Liver (tissue), 9 donors: Measurements from ENCODE around the gene ADCY10. TPM values are rescaled to one million over a fixed set of nuclear protein-coding genes. Genes with fewer than 3 reads are reported as not detected.

Source experiments
- DNase-seq: peaks from one replicate; pipeline ENCODE4 v3.0.0-alpha.2; 2017; ENCODE audit warnings: low spot score
- H3K27ac ChIP-seq, 2 donors: one replicate each; pipeline ENCODE4 v1.7.0; 2013; ENCODE audit warnings: inconsistent platforms in 2 of 2, low read length in 2 of 2, control low read depth in 1 of 2, low read depth in 1 of 2, mild to moderate bottlenecking in 1 of 2
- H3K27me3 ChIP-seq, 4 donors: one replicate each; pipeline versions ENCODE4 v1.6.1 to v1.7.0; 2013; ENCODE audit warnings: low read length in 3 of 4, inconsistent platforms in 1 of 4, mild to moderate bottlenecking in 1 of 4, moderate library complexity in 1 of 4; ENCODE audit not compliant: control insufficient read depth in 4 of 4, insufficient read depth in 4 of 4
- H3K36me3 ChIP-seq, 4 donors: one replicate each; pipeline versions ENCODE4 v1.6.1 to v1.7.0; 2013; ENCODE audit warnings: low read length in 3 of 4, mild to moderate bottlenecking in 3 of 4, low read depth in 1 of 4, moderate library complexity in 1 of 4; ENCODE audit not compliant: control insufficient read depth in 4 of 4, insufficient read depth in 3 of 4
- H3K4me1 ChIP-seq, 4 donors: one replicate each; pipeline versions ENCODE4 v1.6.1 to v1.7.0; 2013; ENCODE audit warnings: low read length in 3 of 4, mild to moderate bottlenecking in 3 of 4, moderate library complexity in 1 of 4; ENCODE audit not compliant: control insufficient read depth in 4 of 4, insufficient read depth in 4 of 4
- H3K4me3 ChIP-seq, 3 donors: one replicate each; pipeline versions ENCODE4 v1.6.1 to v1.7.0; 2013; ENCODE audit warnings: low read length in 3 of 3, control low read depth in 1 of 3, low read depth in 1 of 3, mild to moderate bottlenecking in 1 of 3
- H3K9ac ChIP-seq, 2 donors: one replicate each; pipeline ENCODE4 v1.7.0; 2013; ENCODE audit warnings: low read length in 2 of 2, mild to moderate bottlenecking in 2 of 2, moderate library complexity in 2 of 2, control low read depth in 1 of 2, low read depth in 1 of 2
- H3K9me3 ChIP-seq, 4 donors: one replicate each; pipeline versions ENCODE4 v1.6.1 to v1.7.0; 2013; ENCODE audit warnings: low read length in 3 of 4; ENCODE audit not compliant: control insufficient read depth in 4 of 4
- CTCF ChIP-seq: fragments of 150-350 bp; IDR thresholded peaks from 2 replicates; pipeline ENCODE4 v1.5.1; 2017; ENCODE audit warnings: improper control_type of control experiment, low read depth, low read length; ENCODE audit not compliant: missing input control
- EGR1 ChIP-seq, 2 donors: IDR thresholded peaks; 2 replicates each; pipeline ENCODE4 v1.6.1; 2016 to 2018; ENCODE audit warnings: antibody characterized with exemption in 2 of 2, low read depth in 2 of 2
- FOXA1 ChIP-seq: IDR thresholded peaks from 2 replicates; pipeline ENCODE4 v1.6.1; 2016; ENCODE audit warnings: antibody characterized with exemption
- FOXA2 ChIP-seq: IDR thresholded peaks from 2 replicates; pipeline ENCODE4 v1.6.1; 2016; ENCODE audit warnings: antibody characterized with exemption
- GABPA ChIP-seq, 2 donors: IDR thresholded peaks in 1 of 2; conservative IDR thresholded peaks in 1 of 2; 2 replicates each; pipeline ENCODE4 v1.6.1; 2016; ENCODE audit warnings: antibody characterized with exemption in 2 of 2, mild to moderate bottlenecking in 1 of 2, moderate library complexity in 1 of 2
- HNF4A ChIP-seq, 2 donors: conservative IDR thresholded peaks; 2 replicates each; pipeline ENCODE4 v1.6.1; 2016; ENCODE audit warnings: antibody characterized with exemption in 2 of 2, mild to moderate bottlenecking in 2 of 2
- HNF4G ChIP-seq: IDR thresholded peaks from 2 replicates; pipeline ENCODE4 v1.6.1; 2016; ENCODE audit warnings: antibody characterized with exemption
- JUND ChIP-seq, 2 donors: IDR thresholded peaks; 2 replicates each; pipeline ENCODE4 v1.6.1; 2016; ENCODE audit warnings: antibody characterized with exemption in 2 of 2
- NR2F2 ChIP-seq: IDR thresholded peaks from 2 replicates; pipeline ENCODE4 v1.6.1; 2016; ENCODE audit warnings: antibody characterized with exemption
- RAD21 ChIP-seq, 2 donors: IDR thresholded peaks; 2 replicates each; pipeline ENCODE4 v1.6.1; 2016; ENCODE audit warnings: antibody characterized with exemption in 2 of 2, mild to moderate bottlenecking in 2 of 2
- RXRA ChIP-seq, 2 donors: IDR thresholded peaks; 2 replicates each; pipeline ENCODE4 v1.6.1; 2017 to 2018; ENCODE audit warnings: antibody characterized with exemption in 2 of 2, mild to moderate bottlenecking in 1 of 2
- SP1 ChIP-seq: IDR thresholded peaks from 2 replicates; pipeline ENCODE4 v1.6.1; 2018; ENCODE audit warnings: antibody characterized with exemption, mild to moderate bottlenecking
- TAF1 ChIP-seq: conservative IDR thresholded peaks from 2 replicates; pipeline ENCODE4 v1.6.1; 2016; ENCODE audit warnings: antibody characterized with exemption, mild to moderate bottlenecking
- YY1 ChIP-seq: IDR thresholded peaks from 2 replicates; pipeline ENCODE4 v1.6.1; 2016; ENCODE audit warnings: antibody characterized with exemption, mild to moderate bottlenecking
- ZBTB33 ChIP-seq: IDR thresholded peaks from 2 replicates; pipeline ENCODE4 v1.6.1; 2016; ENCODE audit warnings: antibody characterized with exemption
- WGBS: extraction: QIAGEN DNeasy Blood & Tissue Kit; methylation state at CpG from one replicate; pipeline ENCODE4 v1.1.7; 2013; 5-methylcytosine and 5-hydroxymethylcytosine counted together
- polyA plus RNA-seq, 2 donors: library from polyadenylated mRNA; stranded (reverse) in 1 of 2; unstranded in 1 of 2; fragments of 200-250 nt in 1 of 2; fragments of >200 nt in 1 of 2; fragmentation: Nextera tagmentation in 1 of 2; extraction: Ambion mirVana in 1 of 2; gene quantifications; one replicate each; pipeline versions ENCODE4 v1.2.1 to v1.2.3, GENCODE V29; 2013 to 2015
- total RNA-seq, 2 donors: library from RNA; depleted of rRNA; stranded (reverse); fragments of >200 nt; gene quantifications; one replicate each; pipeline ENCODE4 v1.2.3, GENCODE V29; 2014
- TF ChIP-seq, protein P1 (sequence below): IDR thresholded peaks from 2 replicates; pipeline ENCODE4 v1.6.1; 2016; ENCODE audit warnings: antibody characterized with exemption, mild to moderate bottlenecking
- TF ChIP-seq, protein P2 (sequence below): IDR thresholded peaks from 2 replicates; pipeline ENCODE4 v1.6.1; 2016; ENCODE audit warnings: antibody characterized with exemption
- TF ChIP-seq, protein P3 (sequence below): IDR thresholded peaks from 2 replicates; pipeline ENCODE4 v1.6.1; 2016; ENCODE audit warnings: antibody characterized with exemption
- donor health status: healthy.
- donor health status: healthy.
- donor health status: healthy.
- donor health status: healthy.
- donor health status: healthy.

The ADCY10 gene
- 1 to 10 TPM in 1 of 2 donors, under 1 TPM in 1; 0.89 to 4.7 TPM for total RNA-seq
- polyA plus RNA-seq: 1 to 10 TPM; 2.2 to 2.4 TPM

GRCh38 chr1:167913895-167914496 lies at the start of gene ADCY10:
Gene ADCY10 (minus strand): TSS chr1:167914134. CDS start chr1:167905140, 8,994 bp downstream.
- peak; percentile 71 for DNase-seq
- Histone ChIP-seq H3K27ac (peak within 1 kb of the TSS; percentile 81 to 91), H3K36me3 (peaks cover 0 to 8% (median 0%) of the 10 kb centered on the region in 4 donors), H3K9me3 (no peaks in the 10 kb centered on the region), H3K4me1 (peaks cover 7 to 47% (median 29%) of the 10 kb centered on the region in 4 donors), H3K4me3 (peak within 1 kb of the TSS; percentile 63 to 91 (median 72)), H3K27me3 (no peaks in the 10 kb centered on the region), H3K9ac (peak within 1 kb of the TSS; percentile 77 to 97)
- peak; percentile 77 for TF ChIP-seq FOXA1
- peak; percentile 97 for TF ChIP-seq YY1
- peak; percentile 95 for TF ChIP-seq SP1
- peak; percentile 88 for TF ChIP-seq FOXA2
- TF ChIP-seq RAD21 (IDR thresholded peaks at IDR 0.05): peak; percentile 62 to 68
- peak; percentile 49 to 91 for TF ChIP-seq JUND (IDR thresholded peaks at IDR 0.05)
- peak; percentile 35 for TF ChIP-seq TAF1
- TF ChIP-seq RXRA (IDR thresholded peaks at IDR 0.05): peak; percentile 99
- TF ChIP-seq NR2F2: peak; percentile 72
- TF ChIP-seq, protein P1, sequence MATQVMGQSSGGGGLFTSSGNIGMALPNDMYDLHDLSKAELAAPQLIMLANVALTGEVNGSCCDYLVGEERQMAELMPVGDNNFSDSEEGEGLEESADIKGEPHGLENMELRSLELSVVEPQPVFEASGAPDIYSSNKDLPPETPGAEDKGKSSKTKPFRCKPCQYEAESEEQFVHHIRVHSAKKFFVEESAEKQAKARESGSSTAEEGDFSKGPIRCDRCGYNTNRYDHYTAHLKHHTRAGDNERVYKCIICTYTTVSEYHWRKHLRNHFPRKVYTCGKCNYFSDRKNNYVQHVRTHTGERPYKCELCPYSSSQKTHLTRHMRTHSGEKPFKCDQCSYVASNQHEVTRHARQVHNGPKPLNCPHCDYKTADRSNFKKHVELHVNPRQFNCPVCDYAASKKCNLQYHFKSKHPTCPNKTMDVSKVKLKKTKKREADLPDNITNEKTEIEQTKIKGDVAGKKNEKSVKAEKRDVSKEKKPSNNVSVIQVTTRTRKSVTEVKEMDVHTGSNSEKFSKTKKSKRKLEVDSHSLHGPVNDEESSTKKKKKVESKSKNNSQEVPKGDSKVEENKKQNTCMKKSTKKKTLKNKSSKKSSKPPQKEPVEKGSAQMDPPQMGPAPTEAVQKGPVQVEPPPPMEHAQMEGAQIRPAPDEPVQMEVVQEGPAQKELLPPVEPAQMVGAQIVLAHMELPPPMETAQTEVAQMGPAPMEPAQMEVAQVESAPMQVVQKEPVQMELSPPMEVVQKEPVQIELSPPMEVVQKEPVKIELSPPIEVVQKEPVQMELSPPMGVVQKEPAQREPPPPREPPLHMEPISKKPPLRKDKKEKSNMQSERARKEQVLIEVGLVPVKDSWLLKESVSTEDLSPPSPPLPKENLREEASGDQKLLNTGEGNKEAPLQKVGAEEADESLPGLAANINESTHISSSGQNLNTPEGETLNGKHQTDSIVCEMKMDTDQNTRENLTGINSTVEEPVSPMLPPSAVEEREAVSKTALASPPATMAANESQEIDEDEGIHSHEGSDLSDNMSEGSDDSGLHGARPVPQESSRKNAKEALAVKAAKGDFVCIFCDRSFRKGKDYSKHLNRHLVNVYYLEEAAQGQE: peak; percentile 81
- TF ChIP-seq HNF4G: peak; percentile 47
- TF ChIP-seq HNF4A (conservative IDR thresholded peaks at IDR 0.05): peak; percentile 85 to 89
- TF ChIP-seq, protein P2, sequence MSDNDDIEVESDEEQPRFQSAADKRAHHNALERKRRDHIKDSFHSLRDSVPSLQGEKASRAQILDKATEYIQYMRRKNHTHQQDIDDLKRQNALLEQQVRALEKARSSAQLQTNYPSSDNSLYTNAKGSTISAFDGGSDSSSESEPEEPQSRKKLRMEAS: peak; percentile 95
- TF ChIP-seq EGR1 (IDR thresholded peaks at IDR 0.05; ENCODE audit: low read depth in 2 of 2): peak in 1 of 2 donors; percentile 61
- TF ChIP-seq, protein P3, sequence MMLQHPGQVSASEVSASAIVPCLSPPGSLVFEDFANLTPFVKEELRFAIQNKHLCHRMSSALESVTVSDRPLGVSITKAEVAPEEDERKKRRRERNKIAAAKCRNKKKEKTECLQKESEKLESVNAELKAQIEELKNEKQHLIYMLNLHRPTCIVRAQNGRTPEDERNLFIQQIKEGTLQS: peak; percentile 49
- TF ChIP-seq ZBTB33: peak; percentile 92
- TF ChIP-seq CTCF: no peak
- TF ChIP-seq GABPA (IDR thresholded peaks at IDR 0.05 in 1 of 2, conservative IDR thresholded peaks at IDR 0.05 in 1 of 2): peak in 1 of 2 donors; percentile 33
- 40% methylated on average over 9 of the region's 9 CpGs for WGBS
